Amniotic stem cell (primary cell): ENCODE results near the gene TRDMT1.
"Not testable (repeated sequence)": the region's sequence is repeated elsewhere in the genome, so short reads cannot be mapped to it uniquely, and the experiment has no call there.

Experiments
- DNase-seq: peaks from one replicate; lab custom pipeline; 2025; lab: John Stamatoyannopoulos, UW

TRDMT1 gene

GRCh38 chr10:17128261-17128660, 73.2 kb downstream of the TRDMT1 start:
- DNase-seq, result no peak

GRCh38 chr10:17126327-17126726, 75.1 kb downstream of the TRDMT1 start:
- no peak for DNase-seq

GRCh38 chr10:17125206-17125893, 76.1 kb downstream of the TRDMT1 start:
- DNase-seq, result no peak

- no peak for DNase-seq
These were observed 77.5 kb downstream of the TRDMT1 start for GRCh38 chr10:17123961-17124360.

GRCh38 chr10:17122726-17123661, 78.5 kb downstream of the TRDMT1 start:
- DNase-seq, result peak; percentile 78

- no peak for DNase-seq
These were observed 79.4 kb downstream of the TRDMT1 start for GRCh38 chr10:17122052-17122451.

- DNase-seq, result no peak
These were observed 80.8 kb downstream of the TRDMT1 start for GRCh38 chr10:17120694-17121093.

GRCh38 chr10:17119845-17120244, 81.6 kb downstream of the TRDMT1 start:
- DNase-seq, result no peak

- no peak for DNase-seq
These were observed 85.3 kb downstream of the TRDMT1 start for GRCh38 chr10:17116193-17116592.

- no peak for DNase-seq
These were observed 85.8 kb downstream of the TRDMT1 start for GRCh38 chr10:17115683-17116082.

GRCh38 chr10:17114878-17115444, 86.5 kb downstream of the TRDMT1 start:
- not testable (repeated sequence) for DNase-seq

- no peak for DNase-seq
These were observed 87.5 kb downstream of the TRDMT1 start for GRCh38 chr10:17113889-17114540.

GRCh38 chr10:17113346-17113745, 88.1 kb downstream of the TRDMT1 start:
- no peak for DNase-seq

- no peak for DNase-seq
These were observed 88.9 kb downstream of the TRDMT1 start for GRCh38 chr10:17112566-17112965.

GRCh38 chr10:17109475-17110207, 91.8 kb downstream of the TRDMT1 start:
- peak; percentile 36 for DNase-seq

GRCh38 chr10:17109046-17109445, 92.4 kb downstream of the TRDMT1 start:
- DNase-seq, result no peak

GRCh38 chr10:17106991-17107390, 94.5 kb downstream of the TRDMT1 start:
- no peak for DNase-seq

- no peak for DNase-seq
These were observed 99.6 kb downstream of the TRDMT1 start for GRCh38 chr10:17101910-17102266.

- no peak for DNase-seq
These were observed 100.1 kb downstream of the TRDMT1 start for GRCh38 chr10:17101257-17101909.

- DNase-seq, result no peak
These were observed 100.9 kb downstream of the TRDMT1 start for GRCh38 chr10:17100586-17100985.

- DNase-seq, result no peak
These were observed 103.5 kb downstream of the TRDMT1 start for GRCh38 chr10:17098012-17098411.
